GM19351 (cell line): ENCODE data around the gene RTBDN.

Source experiments
- ATAC-seq: cut with Tn5 transposase; IDR thresholded peaks from one replicate; pipeline ENCODE4 v1.9.1; 2021; ENCODE audit warnings: mild to moderate bottlenecking, moderate library complexity; ENCODE audit not compliant: unreplicated experiment

Gene RTBDN

GRCh38 chr19:12793290-12794195, 40.8 kb downstream of the RTBDN start:
- ATAC-seq = peak; percentile 26

GRCh38 chr19:12792853-12793289, 41.5 kb downstream of the RTBDN start:
- no peak for ATAC-seq

GRCh38 chr19:12792051-12792852, 42.1 kb downstream of the RTBDN start:
- ATAC-seq = no peak

GRCh38 chr19:12791345-12792050, 42.9 kb downstream of the RTBDN start, which contains the start of gene JUNB:
JUNB (plus strand) TSS chr19:12791486; CDS start chr19:12791772, 286 bp downstream.
- ATAC-seq = no peak

- no peak for ATAC-seq
Observed at GRCh38 chr19:12790628-12791344, 43.6 kb downstream of the RTBDN start.

- ATAC-seq = peak; percentile 44
Observed at GRCh38 chr19:12789904-12790619, 44.3 kb downstream of the RTBDN start.

- no peak for ATAC-seq
Observed at GRCh38 chr19:12789098-12789903, 45.1 kb downstream of the RTBDN start.

GRCh38 chr19:12788682-12789097, 45.7 kb downstream of the RTBDN start:
- ATAC-seq = no peak

- no peak for ATAC-seq
Observed at GRCh38 chr19:12788042-12788681, 46.2 kb downstream of the RTBDN start.

- no peak for ATAC-seq
Observed at GRCh38 chr19:12787458-12787857, 46.9 kb downstream of the RTBDN start.

- ATAC-seq = no peak
Observed at GRCh38 chr19:12786952-12787351, 47.4 kb downstream of the RTBDN start.

GRCh38 chr19:12786141-12786870, 48.1 kb downstream of the RTBDN start:
- no peak for ATAC-seq

GRCh38 chr19:12785431-12786031, 48.8 kb downstream of the RTBDN start:
- ATAC-seq = no peak

GRCh38 chr19:12784871-12785430, 49.4 kb downstream of the RTBDN start:
- no peak for ATAC-seq

- no peak for ATAC-seq
Observed at GRCh38 chr19:12784394-12784870, 49.9 kb downstream of the RTBDN start.

- ATAC-seq = no peak
Observed at GRCh38 chr19:12783849-12784393, 50.5 kb downstream of the RTBDN start.
